Esophagus squamous epithelium (tissue), 4 donors: ENCODE data around the gene DCC.

Experiments
- POLR2A ChIP-seq, 4 donors: fragments of 450-650 bp; IDR thresholded peaks; one replicate each; pipeline ENCODE4 v1.6.1; 2017; ENCODE audit warnings: antibody characterized with exemption in 4 of 4, mild to moderate bottlenecking in 4 of 4, moderate library complexity in 3 of 4
- TF ChIP-seq, protein P1 (sequence below), 6 experiments: fragments of 450-650 bp in 4 of 6; fragments of 200-600 bp in 2 of 6; sonication (generic) in 2 of 6; IDR thresholded peaks; one replicate each; pipeline ENCODE4 v1.5.1; 2016 to 2019; ENCODE audit warnings: antibody characterized with exemption in 6 of 6, mild to moderate bottlenecking in 4 of 6, moderate library complexity in 4 of 6

DNA sequence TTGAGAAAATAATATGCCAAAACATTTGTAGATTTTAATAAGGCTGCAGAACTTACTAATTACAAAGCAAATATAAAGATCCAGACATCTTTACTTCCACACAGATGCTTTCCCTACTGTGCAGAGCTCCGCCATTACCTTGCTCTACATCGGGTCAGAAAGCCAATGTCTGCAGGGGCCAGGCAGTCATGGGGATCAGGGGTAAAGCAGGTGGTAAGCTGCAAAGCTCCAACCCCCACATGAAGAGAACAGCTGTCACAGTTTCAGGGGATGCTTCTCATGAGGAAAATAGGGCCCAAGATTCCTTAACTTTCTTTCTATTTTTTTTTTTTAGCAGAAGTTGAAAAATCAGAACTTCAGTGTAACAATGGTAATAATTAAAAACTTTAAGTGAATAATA lies 102.7 kb downstream of the DCC start:
- TF ChIP-seq, protein P1, sequence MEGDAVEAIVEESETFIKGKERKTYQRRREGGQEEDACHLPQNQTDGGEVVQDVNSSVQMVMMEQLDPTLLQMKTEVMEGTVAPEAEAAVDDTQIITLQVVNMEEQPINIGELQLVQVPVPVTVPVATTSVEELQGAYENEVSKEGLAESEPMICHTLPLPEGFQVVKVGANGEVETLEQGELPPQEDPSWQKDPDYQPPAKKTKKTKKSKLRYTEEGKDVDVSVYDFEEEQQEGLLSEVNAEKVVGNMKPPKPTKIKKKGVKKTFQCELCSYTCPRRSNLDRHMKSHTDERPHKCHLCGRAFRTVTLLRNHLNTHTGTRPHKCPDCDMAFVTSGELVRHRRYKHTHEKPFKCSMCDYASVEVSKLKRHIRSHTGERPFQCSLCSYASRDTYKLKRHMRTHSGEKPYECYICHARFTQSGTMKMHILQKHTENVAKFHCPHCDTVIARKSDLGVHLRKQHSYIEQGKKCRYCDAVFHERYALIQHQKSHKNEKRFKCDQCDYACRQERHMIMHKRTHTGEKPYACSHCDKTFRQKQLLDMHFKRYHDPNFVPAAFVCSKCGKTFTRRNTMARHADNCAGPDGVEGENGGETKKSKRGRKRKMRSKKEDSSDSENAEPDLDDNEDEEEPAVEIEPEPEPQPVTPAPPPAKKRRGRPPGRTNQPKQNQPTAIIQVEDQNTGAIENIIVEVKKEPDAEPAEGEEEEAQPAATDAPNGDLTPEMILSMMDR (IDR thresholded peaks at IDR 0.05) = no peak
- no peak for TF ChIP-seq POLR2A (IDR thresholded peaks at IDR 0.05)
